SU-DHL-6 (cell line): ENCODE results near the gene MINAR1.

ENCODE experiments used
- H2AFZ ChIP-seq: fragments of 200-600 bp; sonication (generic); 2 replicates; pipeline ENCODE4 v1.6.1; 2014; ENCODE audit warnings: low read depth, mild to moderate bottlenecking, moderate library complexity, mixed read lengths, antibody characterized with exemption, low read length; ENCODE audit not compliant: severe bottlenecking
- H3F3A ChIP-seq: fragments of 200-600 bp; shearing (Covaris generic); 2 replicates; pipeline ENCODE4 v1.6.0; 2016; ENCODE audit warnings: antibody characterized with exemption, mild to moderate bottlenecking; ENCODE audit not compliant: insufficient read depth
- H3K27ac ChIP-seq: fragments of 200-600 bp; sonication (generic); 2 replicates; pipeline ENCODE4 v1.5.1; 2016; ENCODE audit warnings: low read depth, mild to moderate bottlenecking, low read length, moderate library complexity, mixed read lengths
- H3K27me3 ChIP-seq: fragments of 200-600 bp; sonication (generic), shearing (Covaris generic); 2 replicates; pipeline ENCODE4 v1.6.0; 2014; ENCODE audit warnings: mild to moderate bottlenecking, low read length
- H3K36me3 ChIP-seq: fragments of 200-600 bp; sonication (generic); 2 replicates; pipeline ENCODE4 v1.6.1; 2014; ENCODE audit warnings: mild to moderate bottlenecking, low read length, mixed read lengths
- H3K4me2 ChIP-seq: fragments of 300-600, 200-600 bp; shearing (Covaris generic), sonication (generic); 2 replicates; pipeline ENCODE4 v1.6.0; 2014; ENCODE audit warnings: low read length, low read depth, mild to moderate bottlenecking; ENCODE audit not compliant: poor library complexity, severe bottlenecking
- H3K4me3 ChIP-seq: fragments of 200-600 bp; sonication (generic); 2 replicates; pipeline ENCODE4 v1.5.1; 2014; ENCODE audit warnings: antibody characterized with exemption, low read length, mild to moderate bottlenecking, mixed read lengths; ENCODE audit not compliant: insufficient read depth, poor library complexity, severe bottlenecking
- H3K79me2 ChIP-seq: fragments of 200-600 bp; sonication (generic); 2 replicates; pipeline ENCODE4 v1.6.1; 2014; ENCODE audit warnings: mild to moderate bottlenecking, low read length, moderate library complexity; ENCODE audit not compliant: insufficient read depth
- H3K9ac ChIP-seq: fragments of 200-600 bp; sonication (generic); 2 replicates; pipeline ENCODE4 v1.7.0; 2014; ENCODE audit warnings: mild to moderate bottlenecking, low read length
- H3K9me2 ChIP-seq: fragments of 200-600 bp; sonication (generic); replicated peaks from 2 replicates; pipeline ENCODE4 v1.6.1; 2014; ENCODE audit warnings: low read length; ENCODE audit not compliant: insufficient read depth
- H3K9me3 ChIP-seq: fragments of 200-600 bp; sonication (generic); 2 replicates; pipeline ENCODE4 v1.6.1; 2014; ENCODE audit warnings: low read length, mixed read lengths; ENCODE audit not compliant: insufficient read depth
- H4K20me1 ChIP-seq: fragments of 200-600 bp; sonication (generic); 2 replicates; pipeline ENCODE4 v1.6.1; 2014; ENCODE audit warnings: low read depth, mild to moderate bottlenecking, antibody characterized with exemption, low read length, moderate library complexity, mixed read lengths
- CTCF ChIP-seq: fragments of 200-600 bp; sonication (generic); IDR thresholded peaks from one replicate; pipeline ENCODE4 v1.5.1; 2017; ENCODE audit warnings: antibody characterized with exemption, mild to moderate bottlenecking, low read length, moderate library complexity; ENCODE audit not compliant: insufficient read depth, poor library complexity, severe bottlenecking
- EZH2phosphoT487 ChIP-seq: fragments of 200-600 bp; sonication (generic), shearing (Covaris generic); conservative IDR thresholded peaks from 2 replicates; pipeline ENCODE4 v1.6.1; 2018; ENCODE audit warnings: mild to moderate bottlenecking, antibody characterized with exemption, low read length, moderate library complexity, mixed read lengths

The MINAR1 gene

GRCh38 chr15:79439236-79439635 is 7.1 kb downstream of the MINAR1 start:
- Histone ChIP-seq H4K20me1 (no peaks in the 10 kb centered on the region), H3F3A (peaks cover 3% of the 10 kb centered on the region; the same call in 1 of the 2 replicates), H2AFZ (no peak overlapping the region), H3K4me2 (no peak overlapping the region), H3K27ac (no peak overlapping the region), H3K27me3 (no peaks in the 10 kb centered on the region), H3K9me2 (no peaks in the 10 kb centered on the region), H3K9me3 (no peaks in the 10 kb centered on the region), H3K36me3 (no peaks in the 10 kb centered on the region), H3K79me2 (no peaks in the 10 kb centered on the region), H3K4me3 (no peak overlapping the region), H3K9ac (no peak overlapping the region)
- no peak for TF ChIP-seq CTCF
- TF ChIP-seq EZH2phosphoT487 = no peak

- H3K4me3 ChIP-seq = no peak overlapping the region
- no peaks in the 10 kb centered on the region for H3K36me3 ChIP-seq
- H4K20me1 ChIP-seq = no peaks in the 10 kb centered on the region
- no peak overlapping the region for H3K9ac ChIP-seq
- H3K27me3 ChIP-seq = no peaks in the 10 kb centered on the region
- no peaks in the 10 kb centered on the region for H3K79me2 ChIP-seq
- H3K27ac ChIP-seq = no peak overlapping the region
- TF ChIP-seq EZH2phosphoT487 (no peak), CTCF (no peak)
- H2AFZ ChIP-seq = no peak overlapping the region
- H3K9me2 ChIP-seq = no peaks in the 10 kb centered on the region
- peaks cover 3% of the 10 kb centered on the region; the same call in 1 of the 2 replicates for H3F3A ChIP-seq
- H3K4me2 ChIP-seq = no peak overlapping the region
- H3K9me3 ChIP-seq = no peaks in the 10 kb centered on the region
Observed at GRCh38 chr15:79440355-79440908, 8.3 kb downstream of the MINAR1 start.

GRCh38 chr15:79442911-79443310 is 10.8 kb downstream of the MINAR1 start:
- TF ChIP-seq CTCF (no peak), EZH2phosphoT487 (no peak)
- Histone ChIP-seq H3K27me3 (no peaks in the 10 kb centered on the region), H2AFZ (no peak overlapping the region), H3K9ac (no peak overlapping the region), H3K36me3 (no peaks in the 10 kb centered on the region), H3K4me3 (no peak overlapping the region), H3K4me2 (no peak overlapping the region), H3K27ac (no peak overlapping the region), H3K9me2 (no peaks in the 10 kb centered on the region), H3K79me2 (no peaks in the 10 kb centered on the region), H4K20me1 (no peaks in the 10 kb centered on the region), H3F3A (peaks cover 3% of the 10 kb centered on the region; the same call in 1 of the 2 replicates), H3K9me3 (no peaks in the 10 kb centered on the region)
